Suppressor macrophage (primary cell): ENCODE results near the gene PIGN.
"Not testable (repeated sequence)": the region's sequence is repeated elsewhere in the genome, so short reads cannot be mapped to it uniquely, and the experiment has no call there.

Experiments
- DNase-seq, 4 experiments: peaks; one replicate each; pipeline ENCODE4 v3.0.0-alpha.2; 2020 to 2022

The PIGN gene

DNA sequence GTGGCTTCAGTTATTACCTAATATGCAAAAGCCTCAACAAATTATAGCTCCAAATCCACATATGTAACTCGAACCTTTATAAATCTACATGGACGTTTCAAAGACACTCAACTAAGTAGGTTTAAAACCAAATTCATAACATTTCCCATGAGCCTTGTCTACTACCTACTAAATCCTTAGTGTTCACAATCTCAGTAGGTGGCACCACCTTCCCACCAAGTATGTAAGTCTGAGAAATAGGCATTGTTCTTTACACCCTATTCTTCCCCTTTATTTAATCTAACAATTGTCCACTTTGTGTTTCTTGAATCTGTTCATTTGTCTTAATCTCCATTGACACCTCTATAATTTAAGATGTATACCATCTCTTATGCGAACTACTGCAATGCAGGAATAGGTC, 4.6 kb downstream of the PIGN start:
- no peak for DNase-seq

DNA sequence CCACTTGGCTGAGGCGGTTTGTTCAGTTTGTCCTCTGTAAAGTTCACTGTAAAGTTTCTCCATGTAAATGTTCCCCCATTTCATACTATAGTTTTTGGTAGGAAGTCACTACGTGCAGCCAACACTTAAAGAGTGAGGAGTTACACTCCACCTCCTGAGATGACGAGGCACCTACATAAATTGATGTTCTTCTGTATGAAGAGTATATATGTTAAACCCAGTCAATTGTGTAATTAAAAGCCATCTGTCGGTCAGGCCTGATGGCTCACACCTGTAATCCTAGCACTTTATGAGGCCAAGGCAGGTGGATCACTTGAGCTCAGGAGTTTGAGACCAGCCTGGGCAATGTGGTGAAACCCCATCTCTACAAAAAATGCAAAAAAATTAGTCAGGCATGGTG, 7.6 kb downstream of the PIGN start:
- DNase-seq = no peak

DNA sequence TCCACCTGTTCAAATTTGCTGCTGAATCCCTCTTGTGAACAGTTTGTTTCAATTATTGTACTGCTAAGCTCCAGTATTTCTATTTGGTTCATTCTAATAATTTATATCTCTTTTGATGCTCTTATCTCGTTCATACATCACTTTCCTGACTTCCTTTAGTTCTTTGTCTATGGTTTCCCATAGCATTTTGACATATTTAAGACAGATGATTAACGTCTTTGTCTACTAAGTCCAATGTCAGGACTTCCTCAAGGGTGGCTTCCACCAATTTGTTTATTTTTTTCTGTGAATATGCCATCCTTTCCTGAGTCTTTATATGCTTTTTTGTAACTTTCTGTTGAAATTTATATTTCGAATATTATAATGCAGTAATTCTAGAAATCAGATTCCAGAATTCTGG, 9.6 kb downstream of the PIGN start:
- no peak for DNase-seq

DNA sequence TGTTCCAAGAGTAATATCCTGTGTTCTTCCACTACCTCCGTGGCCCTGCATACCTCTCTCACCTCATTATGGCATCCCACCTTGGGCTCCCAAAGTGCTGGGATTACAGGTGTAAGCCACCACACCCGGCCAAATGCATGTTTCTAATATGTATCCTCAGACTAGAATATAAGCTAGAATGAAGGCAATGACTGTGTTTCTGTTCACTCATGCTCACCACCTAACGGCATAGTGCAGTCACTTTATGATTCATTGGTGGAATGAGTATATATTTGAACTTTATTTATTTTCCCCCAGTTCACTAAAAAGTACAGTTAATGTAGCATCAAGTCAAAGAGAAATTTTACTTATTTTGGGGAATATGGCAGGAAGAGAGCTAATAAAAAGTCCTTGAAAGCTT, 11.3 kb downstream of the PIGN start:
- DNase-seq = no peak

DNA sequence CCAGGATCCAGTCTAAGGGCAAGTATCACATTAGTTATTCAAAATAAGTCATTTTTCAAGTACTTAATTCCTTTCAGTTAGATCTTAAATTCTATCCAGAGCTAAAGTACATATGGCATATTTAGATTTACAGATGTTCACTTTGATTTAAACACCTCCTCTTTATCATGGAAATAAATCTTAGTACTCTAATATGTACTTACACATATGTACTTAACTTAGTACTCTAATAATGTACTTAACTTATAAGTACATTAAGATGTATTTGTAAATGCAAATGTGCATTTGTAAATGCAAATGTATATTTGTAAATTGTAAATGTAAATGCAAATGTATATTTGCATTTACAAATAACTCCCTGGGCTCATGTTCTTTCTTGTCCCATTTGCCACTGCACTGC, 14.6 kb downstream of the PIGN start:
- DNase-seq = no peak

DNA sequence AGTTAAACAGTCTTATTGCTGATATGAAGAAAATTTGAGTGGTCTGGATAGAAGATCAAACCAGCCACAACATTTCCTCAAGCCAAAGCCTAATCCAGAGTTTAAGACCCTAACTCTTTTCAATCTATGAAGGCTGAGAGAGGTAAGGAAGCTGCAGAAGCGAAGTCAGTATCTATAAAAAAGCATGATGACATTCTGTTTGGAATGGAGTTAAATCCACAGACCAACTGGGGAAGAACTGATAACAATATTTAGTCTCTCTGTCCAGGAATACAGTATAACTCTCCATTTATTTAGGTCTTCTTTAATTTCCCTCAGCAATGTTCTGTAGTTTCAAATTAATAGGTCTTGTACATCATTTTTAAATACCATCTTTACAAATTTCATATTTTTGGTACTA, 16.0 kb downstream of the PIGN start:
- no peak for DNase-seq

DNA sequence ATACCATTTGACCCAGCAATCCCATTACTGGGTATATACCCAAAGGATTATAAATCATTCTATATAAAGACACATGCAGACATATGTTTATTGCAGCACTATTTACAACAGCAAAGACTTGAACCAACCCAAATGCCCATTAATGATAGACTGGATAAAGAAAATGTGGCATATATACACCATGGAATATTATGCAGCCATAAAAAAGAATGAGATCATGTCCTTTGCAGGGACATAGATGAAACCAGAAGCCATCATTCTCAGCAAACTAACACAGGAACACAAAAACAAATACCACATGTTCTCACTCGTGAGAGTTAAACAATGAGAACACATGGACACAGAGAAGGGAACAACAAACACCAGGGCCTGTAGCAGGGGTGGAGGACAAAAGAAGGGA, 20.3 kb downstream of the PIGN start:
- DNase-seq = not testable (repeated sequence)

DNA sequence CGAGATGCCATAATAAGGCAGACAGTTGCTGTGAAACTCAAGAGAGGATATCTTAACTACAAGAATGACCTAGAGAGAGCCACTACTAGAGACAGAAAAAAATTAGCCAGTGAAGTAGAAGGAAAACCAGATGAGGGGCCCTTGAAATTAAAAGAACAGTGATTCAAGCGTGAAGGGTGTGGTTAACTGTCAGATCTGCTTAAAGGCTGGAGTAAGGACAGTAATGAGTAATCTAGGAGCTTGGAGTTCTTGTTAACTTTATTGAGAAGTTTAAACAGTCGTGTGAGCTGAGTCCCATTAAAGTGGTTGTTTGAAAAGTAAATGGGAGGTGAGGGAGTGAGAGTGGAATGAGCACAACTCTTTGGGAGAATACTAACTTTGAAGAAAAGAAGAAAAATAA, 21.3 kb downstream of the PIGN start:
- no peak for DNase-seq

DNA sequence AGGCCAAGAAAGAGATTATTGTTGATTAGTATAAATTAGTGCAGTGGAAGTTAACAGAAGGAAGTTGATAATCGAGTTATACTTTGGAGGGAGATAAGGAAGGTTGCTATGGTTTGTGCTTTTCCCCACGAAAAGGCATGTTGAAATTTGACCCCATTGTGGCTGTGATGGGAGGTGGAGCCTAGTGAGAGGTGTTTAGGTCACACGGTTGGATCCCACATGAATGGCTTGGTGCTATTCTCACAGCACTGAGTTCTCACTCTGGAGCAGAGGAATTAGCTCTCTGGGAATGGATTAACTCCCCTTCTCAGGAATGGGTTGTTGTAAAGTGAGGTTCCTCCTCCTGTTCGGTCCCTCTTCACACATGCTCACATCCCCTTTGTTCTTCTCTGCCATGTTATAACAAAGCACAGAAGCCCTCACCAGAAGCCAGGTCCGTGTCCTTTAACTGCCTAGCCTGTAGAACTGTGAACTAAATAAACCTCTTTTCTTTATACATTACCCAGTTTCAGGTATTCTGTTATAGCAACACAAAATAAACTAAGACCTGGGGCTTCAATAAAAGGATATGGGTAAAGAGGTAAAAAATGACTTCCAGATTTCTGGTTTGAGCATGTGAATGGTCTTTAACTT, 21.9 kb downstream of the PIGN start:
- no peak for DNase-seq

DNA sequence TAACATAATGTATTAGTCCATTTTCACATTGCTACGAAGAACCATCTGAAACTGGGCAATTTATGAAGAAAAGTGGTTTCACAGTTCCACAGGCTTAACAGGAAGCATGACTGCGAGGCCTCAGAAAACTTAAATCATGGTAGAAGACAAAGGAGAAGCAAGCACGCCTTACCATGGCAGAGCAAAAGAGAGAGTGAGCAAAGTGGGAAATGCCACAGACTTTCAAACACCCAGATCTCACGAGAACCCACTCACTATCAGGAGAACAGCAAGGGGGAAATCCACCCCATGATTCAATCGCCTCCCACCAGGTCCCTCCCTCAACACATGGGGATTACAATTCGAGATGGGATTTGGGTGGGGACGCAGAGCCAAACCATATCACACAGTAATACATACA, 22.5 kb downstream of the PIGN start:
- DNase-seq = no peak

DNA sequence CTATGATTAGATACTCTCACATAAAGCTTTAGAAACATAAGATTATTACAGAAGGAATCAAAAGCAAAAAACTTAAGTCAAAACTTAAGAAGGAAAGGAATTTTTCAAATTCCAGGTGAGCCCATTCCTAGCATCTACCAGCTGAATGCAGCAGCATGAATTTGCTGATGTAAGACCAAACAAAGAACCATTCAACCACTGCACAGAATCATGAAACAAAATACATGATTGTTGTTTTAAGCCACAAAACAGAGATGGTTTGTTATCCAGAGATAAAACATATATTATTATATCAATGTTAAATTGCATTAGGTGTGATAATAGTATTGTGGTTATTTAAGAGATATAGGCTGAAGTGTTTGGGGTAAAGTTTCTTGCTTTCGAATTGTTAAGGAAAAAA, 29.0 kb downstream of the PIGN start:
- DNase-seq = no peak

DNA sequence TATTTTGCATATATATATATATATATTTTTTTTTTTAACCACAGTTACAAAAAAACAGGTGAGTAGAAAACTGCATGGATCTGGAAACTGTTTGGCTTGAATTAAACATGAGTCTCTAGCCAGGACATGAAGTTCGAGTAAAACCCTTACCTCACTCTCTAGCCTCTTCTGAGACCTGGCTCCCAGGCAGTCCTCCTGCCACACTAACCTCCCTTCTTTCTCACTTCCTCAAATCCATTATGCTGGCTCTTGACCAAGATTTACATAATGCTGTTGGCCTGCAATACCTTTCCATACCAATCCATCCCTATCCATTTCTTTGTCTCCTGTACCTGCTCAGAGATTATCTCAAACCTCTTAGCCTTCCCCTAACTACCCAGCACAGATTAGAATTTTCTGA, 34.0 kb downstream of the PIGN start:
- DNase-seq = peak in 1 of 4 experiments; percentile 33

DNA sequence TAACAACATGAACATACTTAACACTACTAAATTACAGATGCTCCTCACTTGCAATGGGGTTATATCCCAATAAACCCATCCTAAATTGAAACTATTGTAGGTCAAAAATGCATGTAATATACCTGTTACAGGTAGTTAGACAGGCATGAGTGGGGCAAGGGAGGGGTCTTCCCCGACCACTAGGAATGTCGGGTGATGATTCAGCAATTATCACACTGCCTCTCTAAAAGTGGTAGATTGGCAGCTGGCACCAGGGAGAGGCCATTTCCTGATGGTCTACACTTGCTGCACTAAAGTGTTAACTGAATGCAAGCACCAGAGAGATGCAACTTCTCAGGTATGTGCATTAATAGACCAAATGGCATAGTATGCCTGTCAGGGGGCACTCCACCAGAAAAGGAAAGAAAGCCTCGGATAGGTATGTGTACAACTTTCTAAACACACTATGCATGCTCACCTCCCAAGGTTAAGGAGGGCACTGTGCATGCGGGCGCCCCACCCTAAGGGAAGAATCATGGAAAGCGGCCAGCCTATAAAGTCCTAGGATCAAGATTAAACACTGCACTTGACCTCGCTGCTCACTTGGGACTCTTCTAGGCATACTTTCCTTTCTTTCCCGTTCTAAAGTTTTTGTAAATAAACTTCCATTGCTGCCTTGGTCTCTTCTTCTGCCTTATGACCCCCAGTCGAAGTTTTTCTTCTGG, 35.6 kb downstream of the PIGN start:
- no peak for DNase-seq

DNA sequence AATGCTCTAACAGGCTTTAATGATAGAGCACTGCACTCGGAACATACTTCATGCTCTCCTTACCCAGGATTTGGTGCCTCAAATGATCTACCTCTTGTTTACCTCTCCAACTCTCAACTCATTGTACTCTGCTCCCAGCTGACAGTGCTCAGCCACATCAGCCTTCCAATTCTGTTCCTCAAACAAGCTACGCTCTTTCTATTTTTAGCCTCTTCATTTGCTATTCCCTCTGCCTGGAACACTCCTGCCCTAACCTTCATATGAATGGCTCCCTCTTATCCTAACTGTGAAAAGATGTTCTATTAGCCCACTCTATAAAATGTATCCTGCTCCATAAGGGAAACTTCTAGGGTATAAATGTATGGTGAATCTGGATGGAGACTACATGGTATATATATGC, 42.5 kb downstream of the PIGN start:
- DNase-seq = no peak

DNA sequence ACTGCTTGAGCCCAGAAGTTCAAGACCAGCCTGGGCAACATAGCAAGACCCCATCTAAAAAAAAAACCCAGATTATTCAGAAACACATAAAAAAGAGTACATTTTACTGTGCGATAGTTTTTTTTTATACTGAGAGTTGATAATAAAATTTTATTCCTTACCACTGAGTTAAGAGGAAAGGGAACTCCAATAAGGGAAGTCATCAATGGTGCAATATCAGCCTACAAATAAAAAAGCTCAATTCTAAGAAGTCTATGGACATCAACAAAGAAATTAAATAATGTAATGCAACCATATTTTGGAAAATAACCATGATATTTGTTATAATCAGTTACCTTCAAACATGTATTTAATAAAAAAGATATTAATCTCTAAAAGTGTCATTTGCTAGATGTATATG, 46.6 kb downstream of the PIGN start:
- peak in 2 of 4 experiments; percentile 45 to 49 for DNase-seq

DNA sequence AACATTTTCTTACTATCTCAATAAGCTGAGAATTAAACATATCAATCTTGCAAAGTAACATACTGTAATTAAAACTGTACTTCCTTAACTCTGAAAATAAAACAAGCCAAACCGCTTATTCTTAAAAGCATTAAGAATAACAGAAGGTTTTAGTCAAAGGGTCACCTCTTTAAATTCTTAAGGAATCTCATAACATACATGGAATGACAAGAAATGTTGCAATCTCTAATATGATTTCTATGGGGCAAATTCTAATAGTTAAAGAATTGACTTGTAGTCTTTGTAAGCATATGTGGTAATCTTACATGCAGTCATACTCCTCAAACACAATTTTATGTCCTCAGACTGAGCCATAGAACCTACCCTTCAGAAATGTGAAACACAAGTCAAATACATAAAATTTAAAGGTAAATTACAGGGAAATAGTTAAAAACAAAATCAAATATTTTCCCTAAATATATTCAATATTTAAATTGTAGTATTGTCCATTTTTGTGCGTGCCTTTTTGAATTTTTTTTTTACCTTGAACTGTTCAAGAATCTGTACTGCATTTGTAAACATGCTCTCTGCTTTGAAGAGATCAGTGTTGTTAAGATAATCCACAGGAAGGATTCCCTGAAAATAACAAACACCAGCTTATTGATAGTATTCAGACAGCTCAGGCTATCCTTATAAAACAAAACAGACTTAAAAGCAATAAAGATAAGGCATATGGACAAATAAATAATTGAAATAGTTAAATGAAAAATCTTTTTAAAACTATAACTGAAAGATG, 48.2 kb downstream of the PIGN start:
- no peak for DNase-seq

DNA sequence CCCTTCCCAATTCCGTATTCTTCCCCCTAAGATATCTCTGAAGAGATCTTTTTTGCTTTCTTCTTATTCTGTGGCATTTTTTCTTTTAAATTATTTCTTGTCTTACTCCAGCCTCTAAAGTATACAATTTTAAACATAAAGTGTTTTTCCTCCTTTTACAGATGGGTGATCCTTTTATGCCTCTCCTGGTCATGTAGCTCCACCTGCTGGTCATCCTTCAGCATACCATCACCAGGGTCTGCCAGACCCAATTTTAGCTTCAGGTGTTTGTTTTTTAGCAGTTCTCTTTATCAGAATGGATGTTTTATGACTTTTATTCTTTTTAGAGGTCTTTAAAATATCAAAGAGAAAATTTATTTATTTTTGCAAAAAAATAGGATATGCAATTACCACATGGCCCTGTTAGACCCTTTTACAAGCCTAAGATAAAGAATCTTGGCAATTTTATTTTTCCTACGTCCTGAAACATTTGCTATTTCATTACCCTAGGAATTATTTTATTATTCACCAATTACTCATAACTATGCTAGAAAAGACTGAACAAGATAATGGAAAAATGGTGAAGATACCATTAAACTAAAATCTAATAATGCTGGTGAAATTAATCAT, 55.5 kb downstream of the PIGN start:
- DNase-seq = peak; percentile 73 to 82 (median 74)

DNA sequence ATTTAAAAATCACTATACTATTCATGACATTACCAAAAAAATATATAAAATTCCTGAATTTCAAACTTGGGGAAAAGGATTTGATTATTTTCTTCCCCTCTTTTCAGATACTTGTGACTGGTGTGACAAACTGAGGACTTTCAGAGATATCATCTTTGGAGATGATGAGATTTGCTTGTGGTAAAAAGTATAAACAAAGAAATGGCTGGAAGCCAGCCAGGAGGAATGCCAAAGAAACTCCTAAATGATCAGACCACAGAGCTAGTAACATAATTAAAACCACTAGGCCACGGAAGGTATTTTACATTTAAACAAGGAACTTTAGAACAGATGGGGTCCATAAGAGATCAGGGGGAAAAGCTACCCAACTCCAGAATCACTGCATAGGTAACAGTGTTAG, 58.7 kb downstream of the PIGN start:
- no peak for DNase-seq

DNA sequence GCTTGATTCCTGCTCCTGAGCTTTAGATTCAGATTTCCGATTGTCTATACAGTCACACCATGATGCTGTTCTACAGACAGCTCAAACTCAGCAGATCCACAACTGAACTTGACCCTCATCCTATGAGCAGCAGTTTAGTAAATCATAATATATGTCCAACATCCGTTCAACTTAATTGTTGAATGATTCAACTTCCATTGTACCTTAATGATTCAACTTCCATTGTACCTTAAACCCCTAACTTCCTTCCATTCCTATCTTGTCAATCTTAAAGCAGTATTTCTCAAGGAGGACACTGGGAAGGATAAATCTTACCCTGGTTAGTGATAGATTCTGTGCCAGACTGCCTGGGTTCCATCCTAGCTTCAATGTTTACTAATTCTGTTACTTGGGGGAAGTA, 60.1 kb downstream of the PIGN start:
- no peak for DNase-seq

DNA sequence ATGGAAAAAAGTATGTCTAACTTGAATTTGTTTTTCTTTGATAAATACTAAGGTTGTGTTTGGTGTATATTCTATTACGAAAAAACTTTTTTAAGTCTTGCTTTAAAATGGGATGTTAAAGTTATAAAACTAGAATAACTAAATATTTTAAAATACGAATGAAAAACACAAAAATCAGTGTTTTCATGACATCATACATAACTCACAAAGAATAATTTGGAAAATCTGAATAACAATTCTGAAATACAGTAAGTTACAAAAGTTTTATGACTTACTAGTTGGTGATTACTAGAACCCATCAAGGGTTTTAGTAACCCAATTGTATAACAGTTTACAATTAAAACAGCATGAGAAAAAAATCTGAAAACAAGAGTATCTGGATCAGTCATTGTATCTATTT, 61.2 kb downstream of the PIGN start:
- DNase-seq = no peak

DNA sequence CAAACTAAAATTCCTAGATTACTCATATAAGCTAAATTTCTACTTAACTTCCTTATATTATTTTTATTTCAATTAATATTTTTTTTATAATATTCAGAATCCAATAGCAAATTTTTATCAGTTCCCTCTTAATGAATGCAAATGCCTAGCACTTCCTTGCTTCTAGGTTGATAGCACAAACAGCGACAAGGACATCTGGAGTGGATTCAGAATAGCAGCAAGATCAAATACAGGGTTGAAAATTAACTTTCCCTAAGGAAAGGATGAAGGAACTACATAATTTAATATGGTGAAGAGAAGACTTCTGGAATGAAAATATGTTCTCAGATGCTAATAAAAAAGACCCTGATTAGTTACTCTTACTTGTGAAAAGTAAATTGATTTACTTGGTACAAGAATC, 64.5 kb downstream of the PIGN start:
- DNase-seq = no peak

DNA sequence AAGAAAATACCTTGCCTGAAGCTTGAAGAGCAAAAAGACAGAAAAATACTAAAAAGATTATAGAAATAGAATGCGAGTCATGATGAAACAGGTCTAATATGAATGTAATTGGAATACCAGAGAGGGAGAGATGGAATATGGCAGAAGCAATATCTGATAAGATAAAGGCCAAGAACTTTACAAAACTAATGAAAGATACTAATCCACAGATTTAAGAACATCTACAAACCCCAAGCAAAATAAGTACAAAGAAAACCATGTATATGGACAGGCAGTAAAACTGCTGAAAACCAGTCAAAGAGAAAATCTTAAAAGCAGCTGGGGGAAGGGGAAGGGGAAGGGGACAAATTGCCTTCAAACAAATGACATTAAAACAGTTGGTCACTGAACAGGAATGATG, 67.0 kb downstream of the PIGN start:
- no peak for DNase-seq

DNA sequence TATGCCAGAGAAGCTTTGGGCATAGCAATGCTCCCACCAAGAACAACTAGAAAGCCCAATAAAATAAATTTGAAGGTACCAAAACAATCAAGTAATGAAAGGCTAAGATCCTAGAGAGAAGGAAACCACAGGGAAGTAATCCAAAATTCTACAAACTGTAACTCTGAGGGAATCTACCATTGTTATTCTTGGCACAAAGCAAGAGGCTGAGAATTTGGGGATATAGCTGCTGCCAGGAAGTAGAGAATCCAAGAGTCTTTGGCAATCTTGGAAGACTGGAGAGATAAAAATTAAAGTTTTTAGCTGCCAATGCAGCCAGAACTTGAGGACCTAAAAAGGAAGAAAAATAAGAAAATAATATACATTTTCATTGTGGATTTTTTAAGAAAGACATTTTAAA, 68.5 kb downstream of the PIGN start:
- no peak for DNase-seq

DNA sequence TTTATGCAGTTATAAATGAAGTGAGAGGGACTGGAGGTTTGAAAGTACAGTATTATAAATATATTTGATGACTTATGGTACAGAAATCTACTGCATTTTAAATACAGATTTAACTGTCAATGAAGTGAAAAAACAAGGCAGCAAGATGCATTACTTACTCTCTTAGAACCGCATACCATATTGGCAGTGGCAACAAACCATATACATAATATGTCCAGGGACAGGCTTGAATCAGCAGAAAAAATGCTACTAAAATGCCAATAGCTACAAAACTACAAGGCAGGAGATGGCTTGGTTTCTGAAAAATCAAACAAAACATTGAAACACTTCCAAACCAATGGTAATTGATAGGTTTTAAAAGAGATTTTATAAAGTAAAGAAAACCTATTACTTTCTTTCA, 77.2 kb downstream of the PIGN start:
- DNase-seq = no peak
